Lung (tissue), 12 donors: ENCODE results near the gene OR2V1. TPM values are rescaled to one million over a fixed set of nuclear protein-coding genes. Genes with fewer than 3 reads are reported as not detected.

Source experiments
- ATAC-seq: fragments of 200-7000 bp; cut with Tn5 transposase; one replicate; pipeline ENCODE4 v1.9.1; 2020; ENCODE audit warnings: moderate number of reproducible peaks; ENCODE audit not compliant: insufficient read depth, low FRiP score
- DNase-seq, 3 donors: peaks; one replicate each; pipeline ENCODE4 v3.0.0-alpha.2; 2013 to 2017
- H3K27ac ChIP-seq, 2 donors: one replicate each; pipeline ENCODE4 v1.5.1; 2013; ENCODE audit warnings: mild to moderate bottlenecking in 2 of 2, moderate library complexity in 2 of 2, control low read depth in 1 of 2, inconsistent platforms in 1 of 2, low read depth in 1 of 2, low read length in 1 of 2
- H3K27me3 ChIP-seq, 3 donors: one replicate each; pipeline ENCODE4 v1.5.1; 2013; ENCODE audit warnings: low read length in 2 of 3; ENCODE audit not compliant: control insufficient read depth in 3 of 3, insufficient read depth in 3 of 3
- H3K36me3 ChIP-seq, 4 donors: one replicate each; pipeline ENCODE4 v1.5.1; 2013; ENCODE audit warnings: low read length in 4 of 4, mild to moderate bottlenecking in 1 of 4, moderate library complexity in 1 of 4; ENCODE audit not compliant: control insufficient read depth in 4 of 4, insufficient read depth in 4 of 4
- H3K4me1 ChIP-seq, 5 donors: one replicate each; pipeline ENCODE4 v1.5.1; 2013; ENCODE audit warnings: low read length in 5 of 5, mild to moderate bottlenecking in 2 of 5, moderate library complexity in 1 of 5; ENCODE audit not compliant: control insufficient read depth in 5 of 5, insufficient read depth in 5 of 5
- H3K4me3 ChIP-seq: one replicate; pipeline ENCODE4 v1.5.1; 2013; ENCODE audit warnings: mild to moderate bottlenecking, control low read depth, moderate library complexity
- H3K9ac ChIP-seq, 2 donors: one replicate each; pipeline ENCODE4 v1.5.1; 2013; ENCODE audit warnings: low read length in 2 of 2, control low read depth in 1 of 2; ENCODE audit not compliant: insufficient read depth in 1 of 2
- H3K9me3 ChIP-seq, 4 donors: one replicate each; pipeline ENCODE4 v1.5.1; 2013; ENCODE audit warnings: low read length in 3 of 4, mild to moderate bottlenecking in 1 of 4, moderate library complexity in 1 of 4; ENCODE audit not compliant: control insufficient read depth in 4 of 4, insufficient read depth in 3 of 4
- WGBS, 2 donors: extraction: QIAGEN DNeasy Blood & Tissue Kit; methylation state at CpG; one replicate each; pipeline ENCODE4 v1.1.7; 2013; 5-methylcytosine and 5-hydroxymethylcytosine counted together
- polyA plus RNA-seq, 2 donors: library from polyadenylated mRNA; stranded (reverse); fragments of 200-250 nt; gene quantifications; one replicate each; pipeline ENCODE4 v1.2.1, GENCODE V29; 2013
- total RNA-seq, 2 donors: library from RNA; depleted of rRNA in 1 of 2; stranded (reverse); fragments of >200 nt in 1 of 2; gene quantifications; one replicate each; pipeline ENCODE4 v1.2.1, GENCODE V29; 2014 to 2021
- TF ChIP-seq, protein P1 (sequence below): IDR thresholded peaks from 2 replicates; pipeline ENCODE4 v1.5.1; 2012; ENCODE audit warnings: mild to moderate bottlenecking; ENCODE audit errors: control extremely low read depth, extremely low read depth
- donor health status: control.
- donor health status: control.
- donor health status: Bipolar disorder and iron deficiency.
- donor health status: healthy.
- donor health status: DM: yes; HTN: yes; CAD: no.

OR2V1 gene
- total and polyA plus RNA-seq, 4 donors, result not detected

DNA sequence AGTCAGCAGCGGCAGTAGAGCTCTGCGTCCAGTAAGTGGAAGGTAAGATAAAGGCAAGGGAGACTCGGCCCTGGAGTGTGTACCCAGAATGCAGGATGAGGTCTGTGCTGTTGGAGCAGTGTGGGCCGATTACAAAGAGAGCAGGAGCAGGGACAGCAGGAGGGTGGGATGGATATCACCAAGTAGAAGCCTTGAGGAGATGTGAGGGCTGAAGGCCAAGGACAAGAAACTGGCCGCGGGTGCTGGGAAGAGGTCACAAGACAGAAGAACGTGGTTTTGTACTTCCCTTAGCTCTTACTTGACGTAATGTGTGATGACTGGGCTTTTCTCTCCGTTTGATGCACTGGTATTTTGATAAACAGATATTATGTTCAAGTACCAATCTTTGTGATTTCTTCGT lies 43.7 kb downstream of the OR2V1 start:
- TF ChIP-seq, protein P1, sequence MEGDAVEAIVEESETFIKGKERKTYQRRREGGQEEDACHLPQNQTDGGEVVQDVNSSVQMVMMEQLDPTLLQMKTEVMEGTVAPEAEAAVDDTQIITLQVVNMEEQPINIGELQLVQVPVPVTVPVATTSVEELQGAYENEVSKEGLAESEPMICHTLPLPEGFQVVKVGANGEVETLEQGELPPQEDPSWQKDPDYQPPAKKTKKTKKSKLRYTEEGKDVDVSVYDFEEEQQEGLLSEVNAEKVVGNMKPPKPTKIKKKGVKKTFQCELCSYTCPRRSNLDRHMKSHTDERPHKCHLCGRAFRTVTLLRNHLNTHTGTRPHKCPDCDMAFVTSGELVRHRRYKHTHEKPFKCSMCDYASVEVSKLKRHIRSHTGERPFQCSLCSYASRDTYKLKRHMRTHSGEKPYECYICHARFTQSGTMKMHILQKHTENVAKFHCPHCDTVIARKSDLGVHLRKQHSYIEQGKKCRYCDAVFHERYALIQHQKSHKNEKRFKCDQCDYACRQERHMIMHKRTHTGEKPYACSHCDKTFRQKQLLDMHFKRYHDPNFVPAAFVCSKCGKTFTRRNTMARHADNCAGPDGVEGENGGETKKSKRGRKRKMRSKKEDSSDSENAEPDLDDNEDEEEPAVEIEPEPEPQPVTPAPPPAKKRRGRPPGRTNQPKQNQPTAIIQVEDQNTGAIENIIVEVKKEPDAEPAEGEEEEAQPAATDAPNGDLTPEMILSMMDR, result no peak
- no peak overlapping the region for H3K4me3 ChIP-seq
- H3K9ac ChIP-seq, result no peak overlapping the region
- no peak for ATAC-seq
- H3K27me3 ChIP-seq, result peaks cover 0 to 37% (median 0%) of the 10 kb centered on the region in 3 donors
- no peaks in the 10 kb centered on the region for H3K9me3 ChIP-seq
- no peak for DNase-seq
- 62 to 76% methylated on average over 10 of the region's 10 CpGs for WGBS, 2 donors
- no peaks in the 10 kb centered on the region for H3K36me3 ChIP-seq
- no peak overlapping the region for H3K27ac ChIP-seq
- no peaks in the 10 kb centered on the region for H3K4me1 ChIP-seq

DNA sequence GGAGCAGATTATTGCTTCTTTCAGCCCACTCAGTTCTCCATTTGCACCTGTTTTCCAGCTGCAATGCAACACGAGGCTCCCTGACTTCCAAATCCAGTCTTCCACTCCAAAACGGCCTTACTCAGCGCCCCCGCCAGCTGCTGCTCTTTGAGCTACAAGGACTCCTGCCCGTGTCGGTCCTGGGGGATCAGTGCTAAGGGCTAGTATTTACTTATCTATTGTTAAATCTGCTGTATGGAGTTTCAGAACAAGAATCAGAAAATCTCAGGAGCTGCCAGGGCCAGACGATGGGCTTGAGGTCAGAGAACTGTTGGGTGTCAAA lies 44.1 kb downstream of the OR2V1 start:
- no peaks in the 10 kb centered on the region for H3K36me3 ChIP-seq
- no peak for DNase-seq
- peaks cover 0 to 37% (median 0%) of the 10 kb centered on the region in 3 donors for H3K27me3 ChIP-seq
- no peak overlapping the region for H3K27ac ChIP-seq
- no peak for ATAC-seq
- H3K4me3 ChIP-seq, result no peak overlapping the region
- WGBS, 2 donors, result 66 to 84% methylated on average over 7 of the region's 7 CpGs
- TF ChIP-seq, protein P1, result no peak
- H3K9ac ChIP-seq, result no peak overlapping the region
- no peaks in the 10 kb centered on the region for H3K9me3 ChIP-seq
- H3K4me1 ChIP-seq, result no peaks in the 10 kb centered on the region

DNA sequence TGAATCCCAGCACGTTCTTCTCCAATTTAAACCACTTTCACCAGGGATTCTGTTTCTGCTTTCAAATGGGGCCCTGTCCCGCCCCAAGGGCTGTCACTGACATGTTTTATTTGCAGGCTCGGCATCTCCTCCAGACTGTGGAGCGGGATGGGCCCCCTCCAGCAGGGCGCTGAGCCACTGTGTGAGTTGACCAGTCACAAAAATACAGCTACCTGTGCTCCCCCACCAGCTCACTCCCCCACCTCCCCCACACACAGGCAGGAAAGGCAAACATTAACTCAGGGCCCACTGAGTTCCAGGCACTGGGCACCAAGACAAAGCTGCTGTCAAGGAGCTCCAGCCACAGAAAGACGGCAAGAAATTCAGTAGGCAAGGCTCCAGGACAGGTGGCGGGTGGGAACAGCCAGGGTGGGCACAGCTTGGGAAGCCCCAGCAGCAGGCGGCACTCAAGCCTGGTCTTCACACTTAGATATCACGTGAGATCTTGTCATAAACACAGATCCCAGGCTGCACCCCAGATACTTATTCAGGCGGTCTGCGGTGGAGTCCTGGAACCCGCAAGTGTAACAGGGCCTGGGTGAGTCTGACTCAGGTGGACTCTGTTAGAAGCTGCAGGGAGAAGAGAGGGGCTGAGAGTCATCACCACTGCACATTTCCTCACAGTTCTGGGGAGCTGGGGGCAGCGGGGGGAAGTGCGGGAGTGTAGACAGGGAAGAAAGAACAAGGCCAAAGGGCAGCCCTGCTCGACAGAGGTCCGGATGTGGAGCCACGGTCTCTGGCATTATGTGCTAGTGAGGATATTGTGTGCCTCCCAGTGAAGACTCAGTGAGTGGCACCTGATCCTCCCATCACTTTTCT lies 44.7 kb downstream of the OR2V1 start:
- Histone ChIP-seq H3K4me1 (no peaks in the 10 kb centered on the region), H3K4me3 (no peak overlapping the region), H3K9me3 (peaks cover 0 to 3% (median 0%) of the 10 kb centered on the region in 4 donors), H3K9ac (no peak overlapping the region), H3K27me3 (peaks cover 0 to 37% (median 0%) of the 10 kb centered on the region in 3 donors), H3K27ac (no peak overlapping the region), H3K36me3 (no peaks in the 10 kb centered on the region)
- TF ChIP-seq, protein P1, result no peak
- DNase-seq (no peak), ATAC-seq (no peak)
- WGBS, 2 donors, result 65 to 79% methylated on average over 17 of the region's 17 CpGs
